IMR-90 (cell line): Measurements from ENCODE around the gene ABTB1. TPM values are rescaled to one million over a fixed set of nuclear protein-coding genes. Genes with fewer than 3 reads are reported as not detected.

ENCODE experiments used
- ATAC-seq: fragments of 200-7000 bp; cut with Tn5 transposase; 2 replicates; pipeline ENCODE4 v1.9.1; 2020; ENCODE audit warnings: low read depth, mild to moderate bottlenecking, moderate library complexity
- BruUV-seq: library from RNA; stranded (reverse); fragments of 400-500 nt; replicated peaks from 2 replicates; lab custom pipeline; 2021; lab: Mats Ljungman, UMichigan
- CTCF ChIA-PET: fragments of 300-600 bp; formaldehyde crosslinking; extraction: SDS; loops from one replicate; lab custom pipeline; 2021; ENCODE audit warnings: antibody characterized with exemption; lab: Yijun Ruan, JAX
- POLR2A ChIA-PET: fragments of 300-600 bp; sonication (Branson Sonifier 250); formaldehyde crosslinking; loops from one replicate; lab custom pipeline; 2022; ENCODE audit warnings: antibody characterized with exemption; ENCODE audit not compliant: unreplicated experiment; lab: Charles Lee
- DNase-seq: peaks from one replicate; pipeline ENCODE4 v3.0.0; 2013
- H2AFZ ChIP-seq: replicated peaks from 2 replicates; pipeline ENCODE3; 2013; ENCODE audit warnings: low read length, mild to moderate bottlenecking; ENCODE audit not compliant: poor library complexity
- H2AK5ac ChIP-seq: 2 replicates; pipeline ENCODE4 v1.6.1; 2013; ENCODE audit warnings: low read depth, low read length, inconsistent platforms
- H2AK9ac ChIP-seq: replicated peaks from 2 replicates; pipeline ENCODE3; 2013; ENCODE audit warnings: mild to moderate bottlenecking, low read depth, low read length, moderate library complexity; ENCODE audit not compliant: poor library complexity
- H2BK120ac ChIP-seq: 2 replicates; pipeline ENCODE4 v1.6.1; 2013; ENCODE audit warnings: low read depth, low read length, inconsistent platforms
- H2BK15ac ChIP-seq: 3 replicates; pipeline ENCODE4 v1.6.1; 2013; ENCODE audit warnings: low read depth, low read length, inconsistent platforms
- H2BK20ac ChIP-seq: 2 replicates; pipeline ENCODE4 v1.6.1; 2013; ENCODE audit warnings: low read depth, mild to moderate bottlenecking, inconsistent platforms, low read length, moderate library complexity
- H2BK5ac ChIP-seq: 2 replicates; pipeline ENCODE4 v1.6.1; 2013; ENCODE audit warnings: mild to moderate bottlenecking, low read depth, low read length, inconsistent platforms; ENCODE audit not compliant: poor library complexity, severe bottlenecking
- H3K14ac ChIP-seq: replicated peaks from 2 replicates; pipeline ENCODE4 v1.6.1; 2013; ENCODE audit warnings: low read depth, low read length, inconsistent platforms
- H3K18ac ChIP-seq: 2 replicates; pipeline ENCODE4 v1.6.1; 2013; ENCODE audit warnings: low read depth, low read length, control low read depth
- H3K23ac ChIP-seq: 2 replicates; pipeline ENCODE4 v1.6.1; 2013; ENCODE audit warnings: low read depth, low read length, inconsistent platforms
- H3K27ac ChIP-seq: 2 replicates; pipeline ENCODE4 v1.5.1; 2013; ENCODE audit warnings: mild to moderate bottlenecking, control low read depth, low read length; ENCODE audit not compliant: insufficient read depth
- H3K27me3 ChIP-seq: 2 replicates; pipeline ENCODE4 v1.6.1; 2013; ENCODE audit warnings: low read length; ENCODE audit not compliant: control insufficient read depth, insufficient read depth
- H3K36me3 ChIP-seq: 2 replicates; pipeline ENCODE4 v1.6.1; 2013; ENCODE audit warnings: low read length, mixed read lengths; ENCODE audit not compliant: control insufficient read depth, insufficient read depth
- H3K4ac ChIP-seq: 2 replicates; pipeline ENCODE4 v1.6.1; 2013; ENCODE audit warnings: low read depth, low read length, inconsistent platforms
- H3K4me1 ChIP-seq: 2 replicates; pipeline ENCODE4 v1.6.1; 2013; ENCODE audit warnings: low read length, mixed read lengths; ENCODE audit not compliant: control insufficient read depth, insufficient read depth
- H3K4me2 ChIP-seq: 2 replicates; pipeline ENCODE4 v1.6.1; 2013; ENCODE audit warnings: low read depth, mild to moderate bottlenecking, control low read depth, low read length, moderate library complexity
- H3K4me3 ChIP-seq: 2 replicates; pipeline ENCODE4 v1.5.1; 2013; ENCODE audit warnings: low read depth, mild to moderate bottlenecking, control low read depth, low read length, moderate library complexity; ENCODE audit not compliant: insufficient read depth
- H3K56ac ChIP-seq: 2 replicates; pipeline ENCODE4 v1.6.1; 2013; ENCODE audit warnings: low read length, inconsistent platforms; ENCODE audit not compliant: insufficient read depth; ENCODE audit errors: extremely low read depth
- H3K79me1 ChIP-seq, 2 experiments: 2 replicates each; pipeline ENCODE4 v1.6.1; 2013; ENCODE audit warnings: low read length in 2 of 2, inconsistent platforms in 1 of 2, low read depth in 1 of 2
- H3K9ac ChIP-seq: 2 replicates; pipeline ENCODE4 v1.6.1; 2013; ENCODE audit warnings: low read depth, low read length, control low read depth
- H3K9me1 ChIP-seq: 2 replicates; pipeline ENCODE4 v1.6.1; 2013; ENCODE audit warnings: low read length, inconsistent platforms; ENCODE audit not compliant: insufficient read depth
- H3K9me3 ChIP-seq: 2 replicates; pipeline ENCODE4 v1.6.1; 2013; ENCODE audit warnings: low read length; ENCODE audit not compliant: control insufficient read depth, insufficient read depth
- H4K20me1 ChIP-seq: 2 replicates; pipeline ENCODE4 v1.6.1; 2013; ENCODE audit warnings: low read length, inconsistent platforms; ENCODE audit not compliant: insufficient read depth
- H4K5ac ChIP-seq: 2 replicates; pipeline ENCODE4 v1.6.1; 2013; ENCODE audit warnings: mild to moderate bottlenecking, low read depth, low read length, control low read depth
- H4K8ac ChIP-seq, 2 experiments: 2 replicates each; pipeline ENCODE4 v1.6.1; 2013; ENCODE audit warnings: low read depth in 2 of 2, low read length in 2 of 2, control low read depth in 1 of 2, inconsistent platforms in 1 of 2
- H4K91ac ChIP-seq: 2 replicates; pipeline ENCODE4 v1.6.1; 2013; ENCODE audit warnings: low read depth, low read length, inconsistent platforms; ENCODE audit not compliant: insufficient read depth
- BHLHE40 ChIP-seq: fragments of 150-350 bp; IDR thresholded peaks from 2 replicates; pipeline ENCODE4 v1.6.1; 2016; ENCODE audit warnings: mild to moderate bottlenecking, low read depth, low read length
- CEBPB ChIP-seq: IDR thresholded peaks from 2 replicates; pipeline ENCODE4 v1.6.1; 2012; ENCODE audit warnings: low read depth, low read length, improper control_type of control experiment
- CHD1 ChIP-seq: IDR thresholded peaks from 2 replicates; pipeline ENCODE4 v1.6.1; 2012; ENCODE audit warnings: low read depth, low read length, improper control_type of control experiment
- CTCF ChIP-seq: conservative IDR thresholded peaks from 2 replicates; pipeline ENCODE4 v1.5.1; 2012; ENCODE audit warnings: mild to moderate bottlenecking, low read depth, low read length, improper control_type of control experiment
- ELK1 ChIP-seq: fragments of 150-350 bp; IDR thresholded peaks from 2 replicates; pipeline ENCODE4 v1.6.1; 2016; ENCODE audit warnings: low read depth, mild to moderate bottlenecking, low read length, moderate library complexity, borderline replicate concordance
- FOS ChIP-seq: fragments of 150-350 bp; IDR thresholded peaks from 2 replicates; pipeline ENCODE4 v1.6.1; 2016; ENCODE audit warnings: low read depth, low read length
- MAFK ChIP-seq: IDR thresholded peaks from 2 replicates; pipeline ENCODE4 v1.6.1; 2012; ENCODE audit warnings: low read depth, low read length, improper control_type of control experiment
- MAZ ChIP-seq: IDR thresholded peaks from 2 replicates; pipeline ENCODE4 v1.6.1; 2012; ENCODE audit warnings: low read depth, mild to moderate bottlenecking, low read length, improper control_type of control experiment, moderate library complexity, borderline replicate concordance
- MXI1 ChIP-seq: IDR thresholded peaks from 2 replicates; pipeline ENCODE4 v1.6.1; 2012; ENCODE audit warnings: low read depth, mild to moderate bottlenecking, low read length, moderate library complexity, borderline replicate concordance
- NFE2L2 ChIP-seq: fragments of 150-350 bp; IDR thresholded peaks from 2 replicates; pipeline ENCODE4 v1.6.1; 2016; ENCODE audit warnings: low read depth, mild to moderate bottlenecking, low read length
- POLR2A ChIP-seq: IDR thresholded peaks from 2 replicates; pipeline ENCODE4 v1.6.1; 2012; ENCODE audit warnings: mild to moderate bottlenecking, low read depth, low read length
- RAD21 ChIP-seq: IDR thresholded peaks from 2 replicates; pipeline ENCODE4 v1.6.1; 2012; ENCODE audit warnings: low read length, improper control_type of control experiment
- RCOR1 ChIP-seq: IDR thresholded peaks from 2 replicates; pipeline ENCODE4 v1.6.1; 2012; ENCODE audit warnings: mild to moderate bottlenecking, low read length, improper control_type of control experiment; ENCODE audit not compliant: insufficient replicate concordance
- RFX5 ChIP-seq: IDR thresholded peaks from 2 replicates; pipeline ENCODE4 v1.8.0; 2012; ENCODE audit warnings: low read depth, mild to moderate bottlenecking, low read length, moderate library complexity
- USF2 ChIP-seq: fragments of 150-350 bp; IDR thresholded peaks from 2 replicates; pipeline ENCODE4 v1.6.1; 2017; ENCODE audit warnings: mild to moderate bottlenecking, antibody characterized with exemption, low read length, low read depth
- WGBS, 2 experiments: methylation state at CpG; one replicate each; pipeline versions ENCODE4 v1.1.5 to v1.1.7; 2013; ENCODE audit warnings: missing lambda C conversion rate in 2 of 2; ENCODE audit not compliant: insufficient read length in 1 of 2; ENCODE audit errors: extremely low coverage in 2 of 2; 5-methylcytosine and 5-hydroxymethylcytosine counted together
- dilution Hi-C: fragments of 300-500 bp; cut with HindIII; formaldehyde crosslinking; loops from one replicate; pipeline ENCODE4 v1.14.3; 2018; ENCODE audit warnings: low sequenced_read_pairs; ENCODE audit not compliant: unreplicated experiment
- in situ Hi-C: fragments of 300-500 bp; cut with MboI; formaldehyde crosslinking; loops from 3 replicates; pipeline ENCODE4 v1.14.3; 2019; ENCODE audit warnings: low sequenced_read_pairs, inconsistent platforms, mixed read lengths
- intact Hi-C: fragments of 100-400 bp; cut with micrococcal nuclease; formaldehyde crosslinking; loops from 2 replicates; pipeline ENCODE4 v1.10.0; 2022
- polyA plus RNA-seq, 3 experiments: library from polyadenylated mRNA; depleted of rRNA; stranded (reverse); fragments of >200 nt; gene quantifications; 2 replicates each; pipeline ENCODE4 v1.2.3, GENCODE V29; 2012; ENCODE audit warnings: low replicate concordance in 1 of 3
- total RNA-seq: library from RNA; depleted of rRNA; stranded (reverse); fragments of >200 nt; gene quantifications from 2 replicates; pipeline ENCODE4 v1.2.3, GENCODE V29; 2012

The ABTB1 gene
- total and polyA plus RNA-seq, 2 of the 4 experiments (the other 2 are of a cell fraction) = 3.2 to 23.0 TPM

GRCh38 chr3:127714125-127714571 is 41.4 kb downstream of the ABTB1 start:
- peaks cover 13% of the 10 kb centered on the region for H3K36me3 ChIP-seq
- H4K8ac ChIP-seq = no peak overlapping the region
- intact Hi-C loops = no loop called here
- POLR2A ChIA-PET = no interaction called here
- no peak overlapping the region; the same call in 1 of the 2 replicates for H3K23ac ChIP-seq
- in situ Hi-C loops = no loop called here
- TF ChIP-seq RAD21 (no peak), NFE2L2 (no peak), FOS (no peak), CHD1 (no peak), POLR2A (no peak), BHLHE40 (no peak), CTCF (no peak), USF2 (no peak), ELK1 (no peak), CEBPB (no peak), RFX5 (no peak), MAZ (no peak), MXI1 (no peak), MAFK (no peak), RCOR1 (no peak)
- H2AK5ac ChIP-seq = no peak overlapping the region
- no peak overlapping the region for H4K5ac ChIP-seq
- 91% methylated on average over 4 of the region's 10 CpGs; no CpG with 5 or more reads in 1 of the 2 experiments for WGBS, 2 experiments
- ATAC-seq (no peak), DNase-seq (no peak)
- H3K9me1 ChIP-seq = peaks cover 15% of the 10 kb centered on the region
- H2AK9ac ChIP-seq = peak overlapping the region; percentile 44
- no TSS peak for BruUV-seq
- H4K91ac ChIP-seq = no peak overlapping the region
- H2BK20ac ChIP-seq = no peak overlapping the region
- no peak overlapping the region for H3K4me2 ChIP-seq
- H2BK5ac ChIP-seq = no peak overlapping the region
- H3K9me3 ChIP-seq = no peaks in the 10 kb centered on the region
- H3K18ac ChIP-seq = no peak overlapping the region
- no peak overlapping the region for H3K9ac ChIP-seq
- no peak overlapping the region for H3K14ac ChIP-seq
- peaks cover 5% of the 10 kb centered on the region; the same call in 1 of the 2 replicates for H3K4me1 ChIP-seq
- H3K79me1 ChIP-seq = peaks cover 10 to 57% of the 10 kb centered on the region in 2 experiments; a peak in 3 of 4 replicates
- no peaks in the 10 kb centered on the region for H4K20me1 ChIP-seq
- H2BK15ac ChIP-seq = no peak overlapping the region
- no peak overlapping the region for H2BK120ac ChIP-seq
- no peaks in the 10 kb centered on the region for H3K27me3 ChIP-seq
- H3K27ac ChIP-seq = no peak overlapping the region
- CTCF ChIA-PET = no interaction called here
- H3K4ac ChIP-seq = no peak overlapping the region
- H3K4me3 ChIP-seq = no peak overlapping the region
- dilution Hi-C loops = no loop called here
- no peak overlapping the region for H3K56ac ChIP-seq
- no peak overlapping the region for H2AFZ ChIP-seq
